ENCODE measurements around the gene GDPD2.
"Not testable (repeated sequence)": the region's sequence is repeated elsewhere in the genome, so short reads cannot be mapped to it uniquely, and the experiment has no call there.

Gene GDPD2

GRCh38 chrX:70422851-70423341, at the start of gene GDPD2:
TSS of gene GDPD2 (plus strand) at chrX:70423314. CDS start at chrX:70424985, 1,671 bp downstream.
- DNase-seq (ENCODE audit: low spot score), result no peak

- DNase-seq (ENCODE audit: low spot score), result no peak
Measured at GRCh38 chrX:70386235-70386634, 36.9 kb upstream of the GDPD2 start.

GRCh38 chrX:70398899-70399298, 24.2 kb upstream of the GDPD2 start:
- no peak for DNase-seq (ENCODE audit: low spot score)

GRCh38 chrX:70400181-70400580, 22.9 kb upstream of the GDPD2 start:
- not testable (repeated sequence) for DNase-seq (ENCODE audit: low spot score)

DNA sequence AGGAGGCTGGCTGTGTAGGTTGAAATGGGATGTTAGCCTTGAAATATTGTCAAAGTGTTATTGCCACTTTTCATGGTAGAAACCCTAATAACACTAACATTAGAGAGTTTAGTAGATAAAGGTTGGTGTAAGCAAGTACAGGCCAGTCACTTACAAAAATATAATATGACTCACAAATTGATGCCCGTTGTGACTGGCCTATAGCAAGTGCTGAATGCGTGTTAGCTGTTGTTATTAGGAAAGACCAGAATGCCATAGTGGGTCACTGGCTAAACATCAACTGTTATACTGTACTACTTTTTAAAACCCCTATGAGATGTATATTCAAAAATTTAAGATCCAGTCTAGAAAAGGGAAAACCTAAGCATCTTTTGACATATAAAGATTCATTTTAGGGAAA, 20.4 kb upstream of the GDPD2 start:
- DNase-seq (ENCODE audit: low spot score), result no peak

DNA sequence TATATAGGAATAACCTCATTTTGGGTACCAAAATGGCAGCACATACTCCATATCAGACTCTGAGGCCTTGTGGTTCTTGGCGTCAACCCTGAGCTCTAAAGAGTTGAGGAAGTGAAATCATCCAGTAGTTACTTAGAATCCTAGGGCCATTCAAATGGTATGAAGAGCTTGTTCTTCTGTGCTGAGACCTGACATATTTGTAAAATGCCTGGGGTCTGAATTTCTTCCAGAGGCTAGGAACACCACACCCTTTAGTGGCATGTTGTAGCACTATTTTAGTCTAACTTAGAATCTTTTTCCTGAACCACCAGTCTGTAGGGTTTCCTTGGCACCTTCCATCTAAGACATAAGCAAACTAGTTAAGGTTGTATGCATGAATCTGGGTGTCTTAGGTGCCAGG, 18.1 kb upstream of the GDPD2 start:
- DNase-seq (ENCODE audit: low spot score), result no peak

DNA sequence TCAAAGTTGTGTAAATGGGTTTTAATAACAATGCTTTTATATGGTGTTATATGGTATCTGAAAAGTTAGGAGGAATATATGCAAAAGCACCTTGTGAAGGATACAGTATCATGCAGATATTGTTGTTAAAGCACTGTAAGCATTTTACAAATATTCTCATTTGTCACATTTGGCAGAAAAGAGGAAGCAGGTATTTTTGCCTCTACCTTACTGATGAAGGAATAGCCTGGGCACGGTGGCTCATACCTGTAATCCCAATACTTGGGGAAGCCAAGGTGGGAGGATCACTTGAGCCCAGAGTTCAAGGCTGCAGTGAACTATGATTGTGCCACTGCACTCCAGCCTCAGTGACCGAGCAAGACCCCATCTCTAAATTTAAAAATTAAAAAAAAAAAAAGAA, 12.2 kb upstream of the GDPD2 start:
- no peak for DNase-seq (ENCODE audit: low spot score)

DNA sequence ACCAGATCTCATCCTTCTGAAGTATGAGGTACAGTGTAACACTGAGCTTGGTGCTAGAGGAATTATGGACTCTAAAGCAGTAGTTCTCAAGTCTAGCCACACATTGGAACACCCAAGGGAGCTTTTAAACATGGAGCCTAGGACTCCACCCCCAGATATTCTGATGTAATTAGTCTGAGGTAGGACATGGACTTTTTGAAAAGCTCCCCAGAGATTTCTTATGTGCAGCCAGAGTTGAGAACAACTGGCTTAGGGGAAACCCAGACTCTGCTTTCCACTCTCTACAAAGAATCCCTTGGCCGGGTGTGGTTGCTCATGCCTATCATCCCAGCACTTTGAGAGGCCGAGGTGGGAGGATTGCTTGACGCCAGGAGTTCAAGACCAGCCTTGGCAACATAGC, 11.6 kb upstream of the GDPD2 start:
- no peak for DNase-seq (ENCODE audit: low spot score)

DNA sequence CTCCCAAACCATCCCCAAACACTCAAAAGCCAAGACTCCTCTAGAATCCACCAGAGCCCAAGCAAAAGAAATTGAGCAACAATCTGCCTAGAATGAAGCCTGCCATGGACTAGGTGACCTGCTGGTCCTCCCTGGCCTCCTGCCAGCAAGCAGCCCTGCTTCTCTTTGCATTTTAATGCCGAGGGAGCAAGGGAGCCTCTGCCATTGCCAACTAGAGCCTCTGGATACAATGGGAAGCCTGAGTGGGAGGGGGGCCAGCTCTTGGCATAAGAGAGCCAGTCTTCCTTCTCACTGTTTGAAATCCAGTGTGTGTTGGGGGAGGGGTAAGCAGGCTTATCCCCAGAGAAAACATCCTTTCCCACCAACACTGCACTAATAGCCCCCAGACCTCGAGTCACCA, 1.5 kb upstream of the GDPD2 start:
- DNase-seq (ENCODE audit: low spot score), result no peak

DNA sequence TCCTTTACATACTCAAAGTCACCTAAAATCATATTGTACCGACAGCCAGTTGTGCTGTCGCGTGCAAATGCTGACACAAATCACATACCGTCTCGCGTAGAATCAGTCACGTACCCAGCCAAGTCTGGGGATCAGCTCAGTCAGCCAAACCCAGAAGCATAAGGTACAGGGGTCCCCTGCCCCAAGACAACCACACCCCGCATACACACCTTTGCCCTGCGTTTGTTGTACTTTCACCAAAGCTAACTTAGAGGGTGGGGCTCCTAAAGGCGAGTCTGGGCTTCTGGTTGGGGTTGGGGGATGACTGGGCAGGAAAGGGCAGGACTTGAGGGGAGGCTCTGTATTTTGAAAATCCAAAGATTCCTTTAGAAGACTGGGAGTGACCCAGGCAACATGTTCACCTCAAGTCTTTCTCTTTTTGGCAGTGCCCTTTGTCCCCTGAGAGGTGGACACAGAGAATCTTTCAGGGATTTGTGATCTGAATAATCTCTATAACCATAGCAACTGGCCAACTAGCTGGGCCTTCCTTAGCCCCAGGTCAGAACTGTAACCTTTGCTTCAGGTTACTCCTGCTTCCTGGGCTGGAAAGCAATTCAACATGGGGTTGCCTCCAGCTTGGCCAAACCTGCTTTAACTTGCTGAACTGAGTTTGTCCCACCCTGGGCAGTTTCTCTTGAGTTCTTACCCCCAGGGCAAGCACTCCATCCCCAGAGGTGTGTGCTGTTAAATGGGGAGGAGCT, 992 bp downstream of the GDPD2 start:
- DNase-seq (ENCODE audit: low spot score), result no peak

- DNase-seq (ENCODE audit: low spot score), result no peak
Measured at GRCh38 chrX:70424801-70425200, 1.7 kb downstream of the GDPD2 start.

GRCh38 chrX:70426286-70427278, 3.5 kb downstream of the GDPD2 start:
- no peak for DNase-seq (ENCODE audit: low spot score)

DNA sequence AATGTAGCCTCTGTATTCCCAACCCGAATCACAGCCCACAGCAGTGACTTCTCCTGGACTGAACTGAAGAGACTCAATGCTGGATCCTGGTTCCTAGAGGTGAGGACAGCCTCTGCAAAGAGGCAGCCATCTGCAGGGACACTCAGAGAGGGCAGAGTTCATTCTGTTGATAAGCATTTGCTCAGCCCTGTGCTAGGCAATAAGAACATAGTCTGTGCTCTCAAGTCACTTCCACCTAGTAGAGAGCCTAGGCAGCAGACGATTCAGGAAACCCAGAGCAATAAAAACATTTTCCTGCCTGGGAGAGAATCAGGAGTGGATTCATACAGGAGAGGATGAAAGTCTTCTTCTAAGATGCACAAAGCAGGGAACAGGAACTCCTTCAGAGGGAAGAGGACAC, 4.3 kb downstream of the GDPD2 start:
- no peak for DNase-seq (ENCODE audit: low spot score)

GRCh38 chrX:70429759-70430158, 6.6 kb downstream of the GDPD2 start:
- DNase-seq (ENCODE audit: low spot score), result no peak

- DNase-seq (ENCODE audit: low spot score), result no peak
Measured at GRCh38 chrX:70432936-70433847, 10.1 kb downstream of the GDPD2 start.

DNA sequence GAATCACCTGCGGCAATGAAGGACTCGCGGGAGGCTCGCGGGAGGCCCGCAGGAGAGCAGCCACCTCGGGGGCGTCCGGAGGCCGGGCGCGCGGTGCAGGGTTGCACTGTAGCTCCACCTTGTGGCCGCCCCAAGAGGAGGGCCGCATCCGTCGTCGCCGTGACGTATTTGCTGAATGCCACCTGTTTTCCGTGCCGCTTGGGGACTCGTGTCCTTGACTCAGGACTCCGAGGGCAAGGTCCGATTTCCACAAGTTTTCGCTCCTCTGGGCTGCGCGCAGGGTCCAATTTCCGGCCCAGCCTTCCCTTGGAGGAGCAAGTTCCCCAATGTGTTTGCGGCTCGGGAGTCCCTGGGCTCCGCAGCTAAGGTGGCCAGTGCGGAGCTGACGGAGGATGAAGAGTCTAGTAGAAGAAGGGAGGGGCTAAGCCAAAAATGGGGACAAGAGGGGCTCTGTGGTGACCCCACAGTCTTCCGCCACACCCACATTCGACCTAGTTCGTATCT, 10.8 kb downstream of the GDPD2 start:
- peak; percentile 84 for DNase-seq (ENCODE audit: low spot score)

GRCh38 chrX:70434352-70434866, 11.3 kb downstream of the GDPD2 start:
- DNase-seq (ENCODE audit: low spot score), result peak; percentile 93

GRCh38 chrX:70434914-70435586, 11.9 kb downstream of the GDPD2 start:
- peak; percentile 47 for DNase-seq (ENCODE audit: low spot score)

DNA sequence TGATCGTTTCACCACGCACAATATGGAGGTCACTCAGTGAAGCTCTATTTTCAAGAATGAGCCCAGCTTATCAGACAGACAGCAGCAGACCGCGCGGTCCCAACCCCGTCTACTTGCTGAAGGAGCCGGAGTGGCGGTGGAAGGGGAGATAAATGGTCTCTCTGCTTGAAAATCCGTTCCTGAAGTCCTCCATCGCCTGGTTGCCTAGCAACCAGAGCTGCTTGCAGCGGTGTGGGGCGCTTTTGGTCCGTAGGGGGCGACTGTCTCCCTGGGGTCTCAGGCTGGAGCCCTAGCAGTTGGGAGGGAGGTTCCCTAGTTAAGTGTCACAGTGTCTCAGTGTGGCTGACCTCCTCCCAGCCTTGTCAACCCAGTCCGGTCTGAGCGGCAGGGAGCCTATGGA, 13.2 kb downstream of the GDPD2 start:
- DNase-seq (ENCODE audit: low spot score), result no peak

GRCh38 chrX:70437011-70437410, 13.9 kb downstream of the GDPD2 start:
- DNase-seq (ENCODE audit: low spot score), result no peak

Data from GM03348 (cell line).